GM18502 (cell line): ENCODE data around the gene RPL7A.
"Not testable (repeated sequence)": the region's sequence is repeated elsewhere in the genome, so short reads cannot be mapped to it uniquely, and the experiment has no call there.

Source experiments
- ATAC-seq: cut with Tn5 transposase; IDR thresholded peaks from one replicate; pipeline ENCODE4 v1.9.1; 2021; ENCODE audit warnings: mild to moderate bottlenecking; ENCODE audit not compliant: unreplicated experiment, poor library complexity

RPL7A gene

DNA sequence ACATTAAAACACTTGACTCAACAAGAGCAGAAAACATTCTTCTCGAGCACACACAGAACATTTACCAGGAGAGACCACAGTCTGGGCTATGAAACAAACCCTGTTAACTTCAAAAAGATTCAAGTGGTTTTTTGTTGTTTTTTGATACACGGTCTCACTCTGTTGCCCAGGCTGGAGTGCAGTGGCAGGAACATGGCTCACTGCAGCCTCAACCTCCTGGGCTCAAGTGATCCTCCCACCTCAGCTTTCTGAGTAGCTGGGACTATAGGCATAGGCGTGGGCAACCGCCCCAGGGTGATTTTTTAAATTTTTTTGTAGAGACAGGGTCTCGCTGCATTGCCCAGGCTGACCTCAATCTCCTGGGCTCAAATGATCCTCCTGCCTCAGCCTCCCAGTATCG lies 21.0 kb upstream of the RPL7A start:
- ATAC-seq, result not testable (repeated sequence)

DNA sequence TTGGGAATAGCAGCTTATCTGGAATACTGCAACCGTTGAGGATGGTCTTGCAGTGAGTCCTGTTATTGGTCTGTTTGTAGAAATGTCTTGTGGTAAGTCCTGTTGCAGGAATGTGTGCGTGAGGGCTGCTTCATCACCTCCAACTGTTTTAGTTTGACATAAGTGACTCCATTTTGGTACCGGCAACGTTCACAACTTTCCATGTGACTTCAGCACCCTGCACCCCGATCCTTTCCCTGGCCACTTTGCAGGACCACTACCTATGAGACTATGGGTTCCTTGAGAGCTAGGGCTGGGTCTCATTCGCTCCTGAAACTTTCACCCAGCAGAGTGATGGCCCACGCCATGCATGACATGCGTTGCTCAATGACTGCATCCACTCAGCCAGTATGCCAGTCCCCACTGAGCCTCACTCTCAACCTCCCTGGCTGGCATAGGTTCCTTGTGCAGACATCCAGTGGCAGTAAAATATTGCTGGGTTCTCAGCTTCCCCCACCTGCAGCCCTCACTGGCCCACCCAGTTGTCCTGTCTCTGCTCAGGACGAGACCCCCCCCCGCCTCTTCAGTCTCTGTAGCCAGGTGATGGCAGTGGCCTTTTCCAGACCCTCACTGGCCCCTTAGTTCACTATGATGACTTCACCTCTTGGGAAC lies 20.1 kb upstream of the RPL7A start:
- no peak for ATAC-seq

DNA sequence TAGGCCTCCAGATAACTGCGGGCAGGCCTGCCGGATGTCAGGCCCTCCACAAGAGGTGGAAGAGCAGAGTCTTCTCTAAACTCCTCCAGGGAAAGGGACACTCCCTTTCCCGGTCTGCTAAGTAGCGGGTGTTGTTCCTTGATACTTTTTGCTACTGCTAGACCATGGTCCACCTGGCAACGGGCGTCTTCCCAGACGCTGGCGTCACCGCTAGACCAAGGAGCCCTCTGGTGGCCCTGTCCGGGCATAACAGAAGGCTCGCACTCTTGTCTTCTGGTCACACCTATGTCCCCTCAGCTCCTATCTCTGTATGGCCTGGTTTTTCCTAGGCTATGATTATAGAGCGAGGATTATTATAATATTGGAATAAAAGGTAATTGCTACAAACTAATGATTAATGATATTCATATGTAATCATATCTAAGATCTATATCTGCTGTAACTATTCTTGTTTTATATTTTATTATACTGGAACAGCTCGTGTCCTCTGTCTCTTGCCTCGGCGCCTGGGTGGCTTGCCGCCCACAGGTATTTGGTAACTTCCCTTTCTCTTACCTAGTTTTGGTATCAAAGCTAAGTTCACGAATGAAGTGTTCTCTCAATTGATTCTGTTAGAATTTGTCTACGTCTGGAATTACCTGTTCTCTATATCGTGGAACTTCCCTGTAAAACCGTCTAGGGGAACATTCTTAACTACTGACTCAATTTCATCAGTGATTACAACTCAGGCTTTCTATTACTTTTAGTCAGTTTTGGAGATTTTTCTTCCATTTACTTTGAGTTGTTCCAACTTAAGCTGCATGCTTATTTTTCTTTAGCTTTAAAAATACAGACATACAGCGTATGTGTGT lies 18.5 kb upstream of the RPL7A start:
- ATAC-seq, result not testable (repeated sequence)

DNA sequence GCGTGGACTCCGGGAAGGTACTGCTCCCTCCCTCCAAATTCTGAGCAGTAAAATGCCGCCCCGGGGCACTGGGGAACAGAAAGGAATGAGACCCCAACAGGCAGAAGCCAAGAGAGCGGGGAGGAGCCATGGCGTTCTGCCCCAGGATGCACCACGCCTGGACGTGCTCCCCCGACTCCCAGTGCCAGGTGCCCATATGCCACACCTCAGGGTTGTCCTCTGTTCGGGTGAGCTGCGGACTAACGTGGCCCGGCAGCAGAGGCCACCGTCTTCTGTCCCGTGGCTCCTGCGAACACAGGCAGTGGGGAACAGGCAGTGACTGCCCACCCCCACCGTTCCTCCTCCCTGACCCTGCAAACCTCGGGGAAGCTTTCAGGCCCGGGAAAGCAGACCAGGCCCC lies 16.8 kb upstream of the RPL7A start:
- ATAC-seq, result no peak

DNA sequence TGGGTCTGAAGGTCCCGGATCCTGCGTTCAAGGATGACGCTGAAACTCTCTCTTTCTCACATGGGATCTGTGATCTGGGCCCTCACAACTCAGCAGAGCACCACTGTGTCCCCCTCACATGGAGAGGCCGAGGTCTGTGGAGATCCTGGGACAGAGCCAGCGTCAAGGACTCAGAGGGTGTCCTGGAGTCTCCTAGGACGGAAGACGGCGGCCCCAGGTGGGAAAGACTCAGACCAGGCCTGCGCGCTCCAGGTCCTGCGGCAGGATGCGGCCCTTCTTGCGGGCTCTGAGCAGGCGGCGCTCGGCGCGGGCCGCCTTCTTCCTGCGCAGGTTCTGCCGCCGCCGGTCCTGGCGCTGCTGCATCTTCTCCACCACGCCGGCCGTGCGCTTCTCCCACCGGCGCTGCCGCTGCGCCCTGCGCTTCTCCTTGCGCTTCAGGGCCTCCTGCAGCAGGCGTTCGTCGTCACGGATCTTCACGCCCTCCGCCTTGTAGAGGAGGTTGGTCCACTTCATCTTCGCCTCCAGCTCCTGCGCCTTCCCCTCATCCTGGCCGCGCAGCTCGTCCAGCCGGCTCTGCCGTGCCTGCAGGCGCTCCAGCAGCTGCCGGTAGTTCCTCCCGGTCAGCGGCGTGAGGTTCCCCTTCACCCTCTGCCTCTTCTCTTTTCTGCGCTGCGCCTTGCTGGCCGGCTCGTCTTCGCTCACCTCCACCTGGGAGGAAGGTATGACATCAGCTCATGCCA lies 16.2 kb upstream of the RPL7A start:
- ATAC-seq, result no peak

DNA sequence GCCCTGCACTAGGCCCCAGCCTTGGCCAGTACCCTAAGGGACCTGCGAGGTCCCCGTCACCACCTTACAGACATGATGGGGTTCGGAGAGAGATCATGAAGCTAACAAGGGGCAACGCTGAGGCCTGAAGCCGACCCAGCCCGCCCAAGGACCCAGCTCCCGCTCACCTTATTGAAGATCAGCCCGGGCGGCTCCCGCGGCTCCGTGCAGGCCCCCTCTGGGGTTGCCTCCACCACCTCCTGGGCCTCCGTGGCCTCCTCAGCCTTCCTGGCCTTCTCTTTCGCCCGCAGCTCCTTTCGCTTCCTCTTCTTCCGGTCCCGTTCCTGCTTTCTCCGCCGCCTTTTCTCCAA lies 15.7 kb upstream of the RPL7A start:
- no peak for ATAC-seq

DNA sequence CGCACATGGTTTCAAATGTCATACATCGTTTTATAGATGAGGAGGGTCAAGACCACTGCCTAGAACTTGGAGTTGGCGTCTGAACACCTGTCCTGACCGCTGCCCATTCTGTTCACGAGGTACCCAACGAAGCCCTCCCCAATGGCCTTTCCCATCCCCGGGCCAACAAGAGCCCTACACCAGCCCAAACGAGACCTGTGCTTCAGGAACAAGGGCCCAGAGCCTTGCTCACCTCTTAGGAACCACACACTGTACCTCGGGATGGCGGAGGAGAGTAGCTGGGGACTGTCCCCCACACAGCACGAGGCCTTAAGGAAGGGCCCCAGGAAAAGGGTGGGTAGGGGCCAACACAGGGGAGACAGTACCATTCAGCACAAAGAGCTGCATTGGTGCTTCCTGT lies 15.0 kb upstream of the RPL7A start:
- ATAC-seq, result no peak

DNA sequence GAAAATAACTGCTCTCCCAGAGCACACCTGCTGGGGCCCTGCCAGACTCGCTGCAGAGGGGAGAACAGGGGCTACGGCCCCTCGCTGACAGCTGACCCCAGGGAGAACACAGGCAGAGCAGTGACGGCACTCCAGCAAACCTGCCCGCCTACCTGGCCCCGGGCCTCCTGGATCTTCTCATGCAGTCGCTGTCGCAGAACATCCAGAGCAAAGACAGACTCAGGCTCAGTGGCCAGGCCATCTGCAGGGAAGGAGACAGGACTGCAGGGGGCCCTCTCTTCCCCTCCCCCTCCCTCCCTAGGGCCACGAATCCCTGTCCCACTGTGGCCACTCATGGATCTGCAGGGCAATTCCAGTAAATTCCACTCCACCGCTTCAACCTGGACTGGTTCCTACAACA lies 14.5 kb upstream of the RPL7A start:
- no peak for ATAC-seq

DNA sequence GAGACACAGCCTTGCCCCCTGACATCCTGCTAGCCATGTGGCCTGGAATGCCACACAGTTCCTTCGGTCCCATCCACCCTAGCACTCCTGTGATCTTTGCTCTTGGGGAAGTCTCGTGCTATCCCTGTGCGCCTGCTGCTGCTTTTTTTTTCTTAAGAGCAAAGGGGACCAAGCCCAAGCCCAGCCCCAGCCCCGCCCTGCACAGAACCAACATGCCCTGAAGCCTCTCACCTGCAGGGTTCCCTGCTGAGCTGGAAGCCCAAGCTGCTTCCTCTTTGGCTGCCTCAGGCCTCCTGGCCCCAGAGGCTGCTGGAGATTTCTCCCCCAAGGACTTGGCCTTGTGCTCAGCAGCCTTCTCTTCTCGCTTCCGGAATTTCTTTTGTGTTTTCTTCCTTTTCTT lies 13.9 kb upstream of the RPL7A start:
- ATAC-seq, result no peak

DNA sequence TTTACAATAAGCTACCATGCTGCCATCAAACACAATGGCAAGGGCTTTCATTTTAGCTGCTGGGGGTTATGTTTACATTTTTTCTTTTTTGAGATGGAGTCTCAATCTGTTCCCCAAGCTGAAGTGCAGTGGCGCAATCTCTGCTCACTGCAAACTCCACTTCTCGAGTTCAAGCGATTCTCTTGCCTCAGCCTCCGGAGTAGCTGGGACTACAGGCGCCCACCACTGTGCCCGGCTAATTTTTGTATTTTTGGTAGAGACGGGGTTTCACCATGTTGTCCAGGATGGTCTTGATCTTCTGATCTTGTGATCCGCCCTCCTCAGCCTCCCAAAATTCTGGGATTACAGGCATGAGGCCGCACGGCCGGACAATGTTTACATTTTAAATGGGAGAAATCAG lies 13.1 kb upstream of the RPL7A start:
- ATAC-seq, result not testable (repeated sequence)

DNA sequence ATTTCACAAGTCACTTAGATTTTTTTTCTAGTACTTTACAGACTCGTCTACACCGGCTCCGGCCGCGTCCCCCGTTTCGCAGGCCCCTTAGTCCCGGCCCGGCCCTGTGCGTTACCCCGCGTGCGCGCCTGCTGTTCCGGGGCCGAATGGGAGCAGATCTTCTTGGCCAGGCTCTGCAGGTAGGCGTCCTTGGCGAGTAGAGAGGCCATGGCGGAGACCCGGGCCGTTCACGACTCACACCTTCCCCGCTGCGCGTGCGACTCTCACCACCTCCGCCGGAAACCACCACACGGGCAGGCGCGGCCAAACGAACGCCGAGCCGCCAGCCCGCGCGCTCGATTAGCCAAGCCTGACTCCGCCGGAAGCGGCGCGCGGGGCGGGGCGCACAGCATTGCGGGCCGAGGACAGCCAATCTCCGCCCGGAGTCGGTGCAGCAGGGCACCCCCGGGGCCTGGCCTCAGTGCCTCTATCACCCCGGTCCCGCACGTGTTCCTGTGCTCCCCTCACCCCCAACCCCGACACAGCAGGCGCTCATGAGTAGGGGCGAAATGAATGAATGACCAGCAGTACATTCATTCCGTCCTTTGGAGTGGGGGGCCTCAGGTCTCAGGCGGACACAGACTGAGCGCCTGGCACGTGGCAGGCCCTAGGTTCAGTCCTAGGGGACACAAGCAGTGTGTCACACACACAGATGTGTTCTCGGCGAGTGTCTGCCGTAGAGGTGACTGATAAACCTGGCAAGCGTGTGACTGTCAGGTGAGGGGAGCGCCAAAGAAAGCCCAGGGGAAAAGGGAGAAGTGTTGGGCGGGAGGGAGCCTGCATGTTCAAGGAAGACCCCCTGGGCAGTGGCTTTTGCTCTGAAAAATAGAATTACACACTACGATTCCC lies 11.8 kb upstream of the RPL7A start, which contains the start of gene SURF6:
TSS of gene SURF6 (minus strand) at position 265 of the 888 bp plus-strand sequence. CDS start at position 209, 56 bp downstream.
- ATAC-seq, result peak; percentile 87

DNA sequence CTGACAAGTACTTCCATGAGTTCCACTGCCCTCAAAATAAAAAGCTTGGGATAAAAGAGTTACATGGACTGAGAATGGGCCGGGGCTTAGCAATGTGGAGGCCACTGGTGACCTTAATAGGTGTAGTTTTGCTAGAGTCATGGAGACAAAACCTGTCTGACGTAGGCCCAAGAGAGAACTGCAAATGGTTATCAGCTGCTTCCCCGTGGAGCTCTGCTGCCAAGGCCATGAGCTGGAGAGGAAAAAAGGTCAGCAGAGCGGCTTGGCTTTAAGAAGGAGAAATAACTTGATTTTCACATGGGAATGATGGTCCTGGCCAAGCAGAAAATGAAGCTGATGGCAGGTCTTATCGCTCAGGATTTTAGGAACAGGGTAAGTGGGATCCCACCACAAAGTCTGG lies 8.4 kb upstream of the RPL7A start:
- ATAC-seq, result no peak

DNA sequence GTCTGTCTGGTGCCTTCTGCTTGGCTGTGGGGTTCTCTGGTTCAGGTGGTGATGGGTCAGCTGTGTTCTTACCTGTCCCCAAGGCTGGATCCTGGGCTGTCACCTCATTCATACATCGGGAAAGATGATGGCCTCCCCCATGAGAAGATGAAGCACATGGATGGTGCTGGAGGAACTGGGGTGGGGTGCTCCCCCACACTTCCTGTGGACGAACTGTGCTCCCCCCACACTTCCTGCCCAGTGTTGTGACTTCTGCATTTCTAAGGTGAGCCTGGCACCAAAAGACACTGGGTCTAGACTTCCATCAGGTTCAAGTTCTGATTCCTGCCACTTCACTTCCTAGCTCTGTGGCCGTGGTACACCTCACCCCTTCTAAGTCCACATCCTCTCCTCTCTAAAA lies 7.8 kb upstream of the RPL7A start:
- ATAC-seq, result no peak

DNA sequence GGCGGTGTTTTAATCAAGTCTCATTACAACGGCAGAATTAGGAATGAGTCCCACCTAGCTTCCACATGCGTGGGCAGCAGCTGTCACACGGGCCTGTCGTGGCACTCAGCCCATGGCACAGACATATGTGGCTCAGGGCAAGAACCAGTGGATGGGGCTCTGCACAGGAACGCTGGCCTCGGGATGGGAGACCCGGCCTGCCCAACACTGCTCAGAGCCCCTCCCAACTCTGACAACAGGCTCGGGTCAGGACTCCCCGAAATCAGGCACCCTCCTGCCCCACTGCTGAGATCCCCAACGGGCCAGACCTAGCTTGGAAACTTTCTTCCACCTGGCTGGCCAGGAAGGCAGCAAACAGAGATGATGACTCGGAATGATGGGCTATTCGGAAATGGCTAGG lies 7.1 kb upstream of the RPL7A start:
- no peak for ATAC-seq

DNA sequence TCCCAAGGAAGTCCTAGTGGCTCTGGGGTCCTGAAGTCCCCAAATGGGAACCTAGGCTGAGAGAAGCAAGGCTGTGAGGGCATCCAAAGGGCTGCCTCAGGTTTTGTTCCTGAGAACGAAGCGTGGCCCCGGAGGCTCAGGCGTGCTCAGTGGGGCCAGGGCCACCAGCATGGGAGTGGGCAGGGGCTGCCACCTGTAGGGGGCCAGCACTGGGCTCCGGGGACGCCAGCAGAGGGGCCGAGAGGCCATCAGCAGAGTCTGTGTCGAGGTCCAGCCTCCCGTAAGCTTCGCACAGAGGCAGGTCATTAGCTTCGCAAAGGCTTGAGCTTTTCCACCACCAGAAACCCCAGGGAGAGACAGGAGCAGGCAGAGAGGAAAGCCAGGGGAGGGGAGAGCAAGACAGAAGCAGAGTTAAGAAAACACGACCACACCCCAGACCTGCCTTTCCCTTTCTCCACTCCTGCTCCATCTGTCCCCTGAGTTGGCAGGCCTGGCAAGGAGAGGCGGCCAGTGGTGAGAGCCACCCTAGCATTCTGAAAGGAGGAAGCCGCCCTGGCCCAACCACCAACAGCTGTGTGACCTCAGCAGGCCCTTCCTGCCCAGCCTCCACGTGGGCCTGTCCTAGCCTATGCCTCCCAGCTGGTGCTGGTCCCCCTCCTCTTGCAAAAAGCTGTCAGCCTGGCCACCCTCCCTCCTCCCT lies 6.5 kb upstream of the RPL7A start:
- ATAC-seq, result no peak

DNA sequence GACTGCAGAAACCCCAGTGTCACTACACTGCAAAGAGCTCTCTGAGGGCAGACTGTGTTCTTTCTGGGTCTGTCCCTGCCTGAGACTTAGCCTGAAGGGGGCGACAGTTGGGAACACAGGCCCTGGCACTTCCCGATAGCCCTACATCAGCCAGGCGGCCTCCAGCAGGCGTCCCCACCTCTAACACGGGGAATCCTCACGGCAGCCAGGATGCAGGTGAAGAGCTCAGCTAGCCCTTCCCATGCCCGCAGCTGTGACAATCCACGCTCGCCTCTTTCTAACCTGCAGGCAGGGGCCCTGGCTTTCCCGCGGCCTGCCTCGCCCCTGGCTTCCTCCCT lies 6.0 kb upstream of the RPL7A start:
- ATAC-seq, result no peak

DNA sequence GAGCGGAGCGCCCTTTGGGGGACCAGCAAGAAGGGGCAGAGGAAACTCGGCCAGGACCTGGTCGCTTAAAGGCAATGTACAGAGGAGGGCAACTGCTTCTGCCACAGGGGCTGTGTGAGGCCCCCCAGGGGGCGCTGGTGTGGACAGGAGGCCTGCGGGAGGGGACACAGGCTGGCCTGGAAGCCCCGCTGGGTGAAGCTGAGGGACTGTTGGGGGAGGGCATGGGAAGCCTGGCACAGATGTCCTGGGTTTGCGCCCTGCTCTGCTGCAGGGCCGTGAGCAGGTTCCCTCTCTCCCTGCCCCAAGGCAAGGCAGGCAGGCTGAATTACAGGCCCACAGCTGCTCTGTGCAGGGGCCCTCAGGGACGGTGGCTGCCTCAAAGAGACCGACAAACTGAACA lies 5.4 kb upstream of the RPL7A start:
- no peak for ATAC-seq

DNA sequence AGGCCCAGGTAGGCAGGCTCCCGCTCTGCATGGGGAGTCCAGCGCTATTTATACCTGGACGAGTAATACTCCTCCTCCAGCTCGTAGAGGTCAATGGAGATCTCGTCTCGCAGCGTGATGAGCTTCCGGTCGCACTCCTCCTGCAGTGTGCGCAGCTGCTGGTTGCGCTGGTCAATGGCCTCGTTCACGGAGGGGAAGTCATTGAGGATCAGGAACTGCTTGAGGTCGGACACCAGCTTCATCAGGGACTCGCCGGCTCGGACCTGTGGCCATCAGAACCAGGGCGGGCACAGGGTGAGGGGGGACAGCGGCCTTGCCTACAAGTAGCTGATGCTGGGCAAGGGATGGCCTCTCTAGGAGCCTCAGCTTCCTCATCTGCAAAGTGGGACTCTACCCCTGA lies 3.9 kb upstream of the RPL7A start:
- no peak for ATAC-seq

DNA sequence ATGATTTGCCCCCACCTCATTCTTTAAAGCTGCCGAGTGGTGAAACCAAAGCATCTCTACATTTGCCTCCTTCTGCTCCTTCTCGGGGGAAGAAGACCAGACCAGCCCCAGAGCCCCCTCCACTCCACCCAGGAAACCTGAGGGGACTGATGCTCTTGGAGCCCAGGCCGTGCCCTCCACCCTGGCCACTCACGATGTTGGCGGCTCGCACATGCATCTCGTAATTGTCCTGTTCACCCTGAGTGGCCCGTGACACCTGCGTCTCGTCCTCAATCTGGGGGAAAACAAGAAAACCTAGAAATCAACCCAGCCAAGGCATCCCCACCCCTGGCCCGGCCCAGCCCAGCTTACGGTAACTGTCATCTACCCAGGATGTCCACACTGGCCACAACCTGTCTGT lies 3.0 kb upstream of the RPL7A start:
- no peak for ATAC-seq

DNA sequence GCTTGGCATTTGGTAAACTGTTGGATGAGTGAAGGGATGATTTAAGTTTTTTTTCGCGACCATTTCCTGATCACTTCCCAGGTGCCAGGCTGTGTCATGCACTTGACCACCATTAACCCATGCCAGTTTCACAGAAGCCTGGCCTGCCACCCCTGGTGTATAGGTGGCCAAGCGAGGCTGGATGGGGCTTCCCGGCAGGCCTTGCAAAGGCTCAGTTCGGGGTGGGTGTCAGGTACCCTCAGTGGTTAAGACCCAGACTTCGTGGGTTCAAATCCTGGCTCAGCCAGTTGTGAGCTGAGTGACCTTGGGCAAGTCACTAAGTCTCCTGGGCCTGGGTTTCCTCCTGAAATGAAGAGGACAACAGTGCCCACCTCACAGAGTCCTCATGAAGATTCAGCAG lies 2.4 kb upstream of the RPL7A start:
- no peak for ATAC-seq
